ENCODE results near the gene BEX3.
"Not testable (repeated sequence)": the region's sequence is repeated elsewhere in the genome, so short reads cannot be mapped to it uniquely, and the experiment has no call there.

Gene BEX3

GRCh38 chrX:103382877-103383276, 6.5 kb downstream of the BEX3 start:
- DNase-seq (ENCODE audit: low read depth in 2 of 2): no peak

- DNase-seq (ENCODE audit: low read depth in 2 of 2): no peak
These were observed 8.3 kb downstream of the BEX3 start for GRCh38 chrX:103384672-103385071.

- not testable (repeated sequence) for DNase-seq (ENCODE audit: low read depth in 2 of 2)
These were observed 9.0 kb downstream of the BEX3 start for GRCh38 chrX:103385283-103385830.

- DNase-seq (ENCODE audit: low read depth in 2 of 2): no peak
These were observed 10.0 kb downstream of the BEX3 start for GRCh38 chrX:103386332-103386731.

- DNase-seq (ENCODE audit: low read depth in 2 of 2): no peak
These were observed 17.1 kb downstream of the BEX3 start for GRCh38 chrX:103393487-103393886.

- no peak for DNase-seq (ENCODE audit: low read depth in 2 of 2)
These were observed 19.8 kb downstream of the BEX3 start for GRCh38 chrX:103396186-103396585.

GRCh38 chrX:103396660-103397059, 20.3 kb downstream of the BEX3 start:
- no peak for DNase-seq (ENCODE audit: low read depth in 2 of 2)

GRCh38 chrX:103397707-103398106, 21.4 kb downstream of the BEX3 start:
- no peak for DNase-seq (ENCODE audit: low read depth in 2 of 2)

- DNase-seq (ENCODE audit: low read depth in 2 of 2): peak; percentile 41 to 42
These were observed 22.1 kb downstream of the BEX3 start for GRCh38 chrX:103398421-103398864.

GRCh38 chrX:103399744-103400143, 23.4 kb downstream of the BEX3 start:
- DNase-seq (ENCODE audit: low read depth in 2 of 2): no peak

- DNase-seq (ENCODE audit: low read depth in 2 of 2): no peak
These were observed 24.6 kb downstream of the BEX3 start for GRCh38 chrX:103400931-103401330.

- peak; percentile 38 to 45 for DNase-seq (ENCODE audit: low read depth in 2 of 2)
These were observed 28.1 kb downstream of the BEX3 start for GRCh38 chrX:103404231-103405008.

- no peak for DNase-seq (ENCODE audit: low read depth in 2 of 2)
These were observed 28.6 kb downstream of the BEX3 start for GRCh38 chrX:103405009-103405333.

GRCh38 chrX:103406256-103406655, 29.9 kb downstream of the BEX3 start:
- no peak for DNase-seq (ENCODE audit: low read depth in 2 of 2)

- no peak for DNase-seq (ENCODE audit: low read depth in 2 of 2)
These were observed 31.4 kb downstream of the BEX3 start for GRCh38 chrX:103407776-103408175.

GRCh38 chrX:103411721-103412120, 35.4 kb downstream of the BEX3 start:
- not testable (repeated sequence) for DNase-seq (ENCODE audit: low read depth in 2 of 2)

- no peak for DNase-seq (ENCODE audit: low read depth in 2 of 2)
These were observed 37.5 kb downstream of the BEX3 start for GRCh38 chrX:103413705-103414387.

GRCh38 chrX:103414561-103414960, 38.2 kb downstream of the BEX3 start:
- DNase-seq (ENCODE audit: low read depth in 2 of 2): no peak

- no peak for DNase-seq (ENCODE audit: low read depth in 2 of 2)
These were observed 38.7 kb downstream of the BEX3 start for GRCh38 chrX:103415068-103415467.

- no peak for DNase-seq (ENCODE audit: low read depth in 2 of 2)
These were observed 39.2 kb downstream of the BEX3 start for GRCh38 chrX:103415528-103415927.

GRCh38 chrX:103417370-103417769, 41.0 kb downstream of the BEX3 start:
- DNase-seq (ENCODE audit: low read depth in 2 of 2): no peak

- DNase-seq (ENCODE audit: low read depth in 2 of 2): no peak
These were observed 41.6 kb downstream of the BEX3 start for GRCh38 chrX:103417933-103418332.

GRCh38 chrX:103418811-103419340, 42.5 kb downstream of the BEX3 start:
- DNase-seq (ENCODE audit: low read depth in 2 of 2): no peak
